HK-2 (cell line): ENCODE measurements around the gene NPIPA1.
A peak's percentile ranks its signal among the peaks of the same experiment; 100 is the strongest.
"Not testable (repeated sequence)": the region's sequence is repeated elsewhere in the genome, so short reads cannot be mapped to it uniquely, and the experiment has no call there.

Experiments
- DNase-seq: peaks from one replicate; pipeline ENCODE4 v3.0.0-alpha.2; 2018; ENCODE audit not compliant: unreplicated experiment

The NPIPA1 gene

GRCh38 chr16:14937143-14937542 lies at the start of gene NPIPA1:
NPIPA1 (plus strand) TSS chr16:14937443; CDS start chr16:14937443, 0 bp downstream.
- not testable (repeated sequence) for DNase-seq

- DNase-seq = not testable (repeated sequence)
Measured at GRCh38 chr16:14892111-14892510, 45.1 kb upstream of the NPIPA1 start.

GRCh38 chr16:14895382-14895781 lies 41.9 kb upstream of the NPIPA1 start:
- DNase-seq = not testable (repeated sequence)

GRCh38 chr16:14896023-14896422 lies 41.2 kb upstream of the NPIPA1 start:
- not testable (repeated sequence) for DNase-seq

- not testable (repeated sequence) for DNase-seq
Measured at GRCh38 chr16:14897006-14897664, 40.1 kb upstream of the NPIPA1 start.

GRCh38 chr16:14898162-14898561 lies 39.1 kb upstream of the NPIPA1 start:
- DNase-seq = not testable (repeated sequence)

- DNase-seq = peak; percentile 39
Measured at GRCh38 chr16:14903191-14903957, 33.9 kb upstream of the NPIPA1 start.

GRCh38 chr16:14909744-14910143 lies 27.5 kb upstream of the NPIPA1 start:
- not testable (repeated sequence) for DNase-seq

- DNase-seq = not testable (repeated sequence)
Measured at GRCh38 chr16:14910833-14911629, 26.2 kb upstream of the NPIPA1 start.

GRCh38 chr16:14911954-14912353 lies 25.3 kb upstream of the NPIPA1 start:
- DNase-seq = not testable (repeated sequence)

- not testable (repeated sequence) for DNase-seq
Measured at GRCh38 chr16:14912588-14912987, 24.7 kb upstream of the NPIPA1 start.

GRCh38 chr16:14918504-14918903 lies 18.7 kb upstream of the NPIPA1 start:
- not testable (repeated sequence) for DNase-seq

GRCh38 chr16:14919837-14920600 lies 17.2 kb upstream of the NPIPA1 start:
- not testable (repeated sequence) for DNase-seq

- DNase-seq = not testable (repeated sequence)
Measured at GRCh38 chr16:14922285-14922684, 15.0 kb upstream of the NPIPA1 start.

- not testable (repeated sequence) for DNase-seq
Measured at GRCh38 chr16:14922968-14923367, 14.3 kb upstream of the NPIPA1 start.

- not testable (repeated sequence) for DNase-seq
Measured at GRCh38 chr16:14923394-14924088, 13.7 kb upstream of the NPIPA1 start.

GRCh38 chr16:14924359-14924758 lies 12.9 kb upstream of the NPIPA1 start:
- not testable (repeated sequence) for DNase-seq

GRCh38 chr16:14924982-14925381 lies 12.3 kb upstream of the NPIPA1 start:
- DNase-seq = not testable (repeated sequence)

- peak; percentile 0 for DNase-seq
Measured at GRCh38 chr16:14928064-14928714, 9.1 kb upstream of the NPIPA1 start.

GRCh38 chr16:14929176-14929575 lies 8.1 kb upstream of the NPIPA1 start:
- DNase-seq = not testable (repeated sequence)
